Measurements from ENCODE around the gene GNL3L. TPM values are rescaled to one million over a fixed set of nuclear protein-coding genes. Genes with fewer than 3 reads are reported as not detected.
A peak's percentile ranks its signal among the peaks of the same experiment; 100 is the strongest.
"Not testable (repeated sequence)": the region's sequence is repeated elsewhere in the genome, so short reads cannot be mapped to it uniquely, and the experiment has no call there.

Gene GNL3L
- total and polyA plus RNA-seq, 2 donors (not counting 3 experiments of a cell fraction or from before 2014, with no cell fraction given): 20.3 to 48.0 TPM

DNA sequence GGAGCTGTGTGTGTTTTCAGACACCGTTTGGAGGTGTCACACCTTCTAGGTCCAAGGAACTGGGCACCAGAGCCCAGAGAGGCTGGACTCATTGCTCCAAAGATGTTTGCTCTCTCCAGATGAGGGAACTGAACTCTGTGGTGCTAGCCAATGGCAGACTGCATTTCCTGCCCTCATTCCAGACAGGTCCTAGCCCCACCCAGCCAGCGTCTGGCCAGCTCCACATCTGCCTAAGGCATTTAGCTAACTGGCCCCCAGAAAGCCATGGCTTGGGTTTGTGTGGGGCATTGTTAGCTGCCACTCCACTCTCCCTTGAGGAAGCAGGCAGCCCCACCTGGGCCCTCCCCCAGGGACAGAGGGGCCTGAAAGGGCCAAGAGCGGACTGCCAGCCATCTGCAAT is 45.4 kb upstream of the GNL3L start:
- H3K4me1 ChIP-seq (ENCODE audit: control insufficient read depth, extremely low read depth, insufficient read depth, low read length): peaks cover 18% of the 10 kb centered on the region
- H2AFZ ChIP-seq (ENCODE audit: low read depth, low read length): no peak overlapping the region
- peaks cover 2% of the 10 kb centered on the region for H3K79me2 ChIP-seq (ENCODE audit: control insufficient read depth, insufficient read depth, low read length)
- no TSS peak for BruUV-seq (replicated peaks)
- no peaks in the 10 kb centered on the region for H3K27me3 ChIP-seq (ENCODE audit: control insufficient read depth in 2 of 2, insufficient read depth in 2 of 2, low read length in 2 of 2)
- intact Hi-C loops (cut with micrococcal nuclease): loop anchor here (1.0 kb wide), 1 partner anchor 8 kb away; no protein-coding TSS in a partner anchor
- H3K9me3 ChIP-seq (replicated peaks; ENCODE audit: control insufficient read depth, insufficient read depth, low read length): no peaks in the 10 kb centered on the region
- dilution Hi-C loops (cut with MboI; ENCODE audit: extremely low pct_ligation_motif_present, low sequenced_read_pairs): no loop called here
- ChIA-PET CTCF (no interaction called here), POLR2A (no interaction called here)
- FAIRE-seq: peak; percentile 59
- no peak overlapping the region for H3K4me2 ChIP-seq (ENCODE audit: insufficient read depth, low read length)
- DNase-seq (ENCODE audit: low read depth, low spot score): no peak
- no peaks in the 10 kb centered on the region for H3K9me1 ChIP-seq (replicated peaks; ENCODE audit: control insufficient read depth, extremely low read depth, insufficient read depth, low read length)
- H3K27ac ChIP-seq (ENCODE audit: insufficient read depth, low read depth, low read length): no peak overlapping the region
- no peak overlapping the region for H3K9ac ChIP-seq (replicated peaks; ENCODE audit: extremely low read depth, insufficient read depth, low read length)
- no peak for TF ChIP-seq GATA2 (IDR thresholded peaks at IDR 0.05; ENCODE audit: insufficient read depth, insufficient read length, low read depth, low read length)
- no peak for TF ChIP-seq POLR2A (IDR thresholded peaks at IDR 0.05; ENCODE audit: low read depth, low read length)
- no peak for TF ChIP-seq EZH2 (IDR thresholded peaks at IDR 0.05; ENCODE audit: borderline replicate concordance, low read depth, low read length, severe bottlenecking)
- no peak for TF ChIP-seq POLR2AphosphoS5 (IDR thresholded peaks at IDR 0.05; ENCODE audit: insufficient read depth, low read depth, low read length)
- TF ChIP-seq, protein P1, sequence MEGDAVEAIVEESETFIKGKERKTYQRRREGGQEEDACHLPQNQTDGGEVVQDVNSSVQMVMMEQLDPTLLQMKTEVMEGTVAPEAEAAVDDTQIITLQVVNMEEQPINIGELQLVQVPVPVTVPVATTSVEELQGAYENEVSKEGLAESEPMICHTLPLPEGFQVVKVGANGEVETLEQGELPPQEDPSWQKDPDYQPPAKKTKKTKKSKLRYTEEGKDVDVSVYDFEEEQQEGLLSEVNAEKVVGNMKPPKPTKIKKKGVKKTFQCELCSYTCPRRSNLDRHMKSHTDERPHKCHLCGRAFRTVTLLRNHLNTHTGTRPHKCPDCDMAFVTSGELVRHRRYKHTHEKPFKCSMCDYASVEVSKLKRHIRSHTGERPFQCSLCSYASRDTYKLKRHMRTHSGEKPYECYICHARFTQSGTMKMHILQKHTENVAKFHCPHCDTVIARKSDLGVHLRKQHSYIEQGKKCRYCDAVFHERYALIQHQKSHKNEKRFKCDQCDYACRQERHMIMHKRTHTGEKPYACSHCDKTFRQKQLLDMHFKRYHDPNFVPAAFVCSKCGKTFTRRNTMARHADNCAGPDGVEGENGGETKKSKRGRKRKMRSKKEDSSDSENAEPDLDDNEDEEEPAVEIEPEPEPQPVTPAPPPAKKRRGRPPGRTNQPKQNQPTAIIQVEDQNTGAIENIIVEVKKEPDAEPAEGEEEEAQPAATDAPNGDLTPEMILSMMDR (IDR thresholded peaks at IDR 0.05; ENCODE audit: extremely low read depth in 1 of 2, insufficient read depth in 1 of 2, low read depth in 1 of 2, low read length in 2 of 2): no peak
- TF ChIP-seq, protein P2, sequence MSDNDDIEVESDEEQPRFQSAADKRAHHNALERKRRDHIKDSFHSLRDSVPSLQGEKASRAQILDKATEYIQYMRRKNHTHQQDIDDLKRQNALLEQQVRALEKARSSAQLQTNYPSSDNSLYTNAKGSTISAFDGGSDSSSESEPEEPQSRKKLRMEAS (IDR thresholded peaks at IDR 0.05; ENCODE audit: insufficient read depth, insufficient read length): no peak
- no peak for TF ChIP-seq MYC (IDR thresholded peaks at IDR 0.05; ENCODE audit: low read depth, low read length)
- TF ChIP-seq FOS (IDR thresholded peaks at IDR 0.05; ENCODE audit: borderline replicate concordance, insufficient read depth, low read length): no peak
- no peak for TF ChIP-seq JUN (IDR thresholded peaks at IDR 0.05; ENCODE audit: borderline replicate concordance, insufficient read depth, insufficient read length, low read depth)
- H3K36me3 ChIP-seq (ENCODE audit: control insufficient read depth in 2 of 2, extremely low read depth in 1 of 2, insufficient read depth in 2 of 2, low read length in 2 of 2): no peaks in the 10 kb centered on the region
- H3K4me3 ChIP-seq (replicated peaks in 1 of 3; ENCODE audit: insufficient read depth in 1 of 3, low read depth in 1 of 3, low read length in 3 of 3): no peak overlapping the region
- no peaks in the 10 kb centered on the region for H4K20me1 ChIP-seq (replicated peaks; ENCODE audit: control insufficient read depth, extremely low read depth, insufficient read depth, low read length)

DNA sequence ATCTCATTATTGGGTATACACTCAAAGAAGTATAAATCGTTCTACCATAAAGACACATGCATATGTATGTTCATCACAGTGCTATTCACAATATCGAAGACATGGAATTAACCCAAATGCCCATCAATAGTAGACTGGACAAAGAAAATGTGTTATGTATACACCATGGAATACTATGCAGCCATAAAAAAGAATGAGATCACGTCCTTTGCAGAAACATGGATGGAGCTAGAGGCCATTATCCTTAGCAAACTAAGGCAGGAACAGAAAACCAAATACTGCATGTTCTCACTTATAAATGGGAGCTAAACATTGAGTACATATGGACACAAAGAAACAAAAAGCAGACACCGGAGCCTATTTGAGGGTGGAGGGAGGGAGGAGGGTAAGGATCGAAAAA is 40.2 kb upstream of the GNL3L start:
- H3K9me1 ChIP-seq (replicated peaks; ENCODE audit: control insufficient read depth, extremely low read depth, insufficient read depth, low read length); H3K4me3 ChIP-seq (replicated peaks in 1 of 3; ENCODE audit: insufficient read depth in 1 of 3, low read depth in 1 of 3, low read length in 3 of 3); H3K27ac ChIP-seq (ENCODE audit: insufficient read depth, low read depth, low read length); CTCF ChIA-PET; H3K36me3 ChIP-seq (ENCODE audit: control insufficient read depth in 2 of 2, extremely low read depth in 1 of 2, insufficient read depth in 2 of 2, low read length in 2 of 2); H4K20me1 ChIP-seq (replicated peaks; ENCODE audit: control insufficient read depth, extremely low read depth, insufficient read depth, low read length); H3K27me3 ChIP-seq (ENCODE audit: control insufficient read depth in 2 of 2, insufficient read depth in 2 of 2, low read length in 2 of 2); H3K4me2 ChIP-seq (ENCODE audit: insufficient read depth, low read length); intact Hi-C loops (cut with micrococcal nuclease); POLR2A ChIA-PET; dilution Hi-C loops (cut with MboI; ENCODE audit: extremely low pct_ligation_motif_present, low sequenced_read_pairs); FAIRE-seq; BruUV-seq (replicated peaks); H3K9ac ChIP-seq (replicated peaks; ENCODE audit: extremely low read depth, insufficient read depth, low read length); H2AFZ ChIP-seq (ENCODE audit: low read depth, low read length); H3K9me3 ChIP-seq (replicated peaks; ENCODE audit: control insufficient read depth, insufficient read depth, low read length); DNase-seq (ENCODE audit: low read depth, low spot score): not testable (repeated sequence)
- peaks cover 23% of the 10 kb centered on the region for H3K4me1 ChIP-seq (ENCODE audit: control insufficient read depth, extremely low read depth, insufficient read depth, low read length)
- H3K79me2 ChIP-seq (ENCODE audit: control insufficient read depth, insufficient read depth, low read length): peaks cover 24% of the 10 kb centered on the region
